ENCODE data around the gene GPR4.
A peak's percentile ranks its signal among the peaks of the same experiment; 100 is the strongest.
"Not testable (repeated sequence)": the region's sequence is repeated elsewhere in the genome, so short reads cannot be mapped to it uniquely, and the experiment has no call there.

Gene GPR4

GRCh38 chr19:45601524-45602374, at the start of gene GPR4:
GPR4 (minus strand) TSS chr19:45602212; CDS start chr19:45591866, 10,346 bp downstream.
- DNase-seq (ENCODE audit: low read depth, low spot score): no peak

DNA sequence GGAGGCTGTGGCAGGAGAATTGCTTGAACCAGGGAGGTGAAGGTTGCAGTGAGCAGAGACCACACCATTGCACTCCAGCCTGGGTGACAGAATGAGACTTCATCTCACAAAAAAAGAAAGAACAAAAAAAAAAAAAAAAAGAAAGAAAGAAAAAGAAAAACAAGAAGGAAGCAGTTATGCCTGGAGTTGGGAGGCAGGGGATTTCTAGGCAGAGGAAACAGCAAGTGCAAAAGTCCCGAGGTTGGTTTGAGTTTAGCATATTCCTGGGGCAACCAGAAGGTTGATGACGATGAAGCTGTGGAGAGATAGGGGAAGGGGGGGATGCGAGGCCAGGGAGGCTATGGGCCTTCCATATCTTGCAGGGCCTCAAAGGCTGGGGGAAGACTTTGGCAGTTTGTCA, 48.7 kb upstream of the GPR4 start:
- no peak for DNase-seq (ENCODE audit: low read depth, low spot score)

GRCh38 chr19:45646345-45646698, 44.3 kb upstream of the GPR4 start:
- DNase-seq (ENCODE audit: low read depth, low spot score): no peak

- peak; percentile 88 for DNase-seq (ENCODE audit: low read depth, low spot score)
These were observed 43.8 kb upstream of the GPR4 start for GRCh38 chr19:45645631-45646344.

DNA sequence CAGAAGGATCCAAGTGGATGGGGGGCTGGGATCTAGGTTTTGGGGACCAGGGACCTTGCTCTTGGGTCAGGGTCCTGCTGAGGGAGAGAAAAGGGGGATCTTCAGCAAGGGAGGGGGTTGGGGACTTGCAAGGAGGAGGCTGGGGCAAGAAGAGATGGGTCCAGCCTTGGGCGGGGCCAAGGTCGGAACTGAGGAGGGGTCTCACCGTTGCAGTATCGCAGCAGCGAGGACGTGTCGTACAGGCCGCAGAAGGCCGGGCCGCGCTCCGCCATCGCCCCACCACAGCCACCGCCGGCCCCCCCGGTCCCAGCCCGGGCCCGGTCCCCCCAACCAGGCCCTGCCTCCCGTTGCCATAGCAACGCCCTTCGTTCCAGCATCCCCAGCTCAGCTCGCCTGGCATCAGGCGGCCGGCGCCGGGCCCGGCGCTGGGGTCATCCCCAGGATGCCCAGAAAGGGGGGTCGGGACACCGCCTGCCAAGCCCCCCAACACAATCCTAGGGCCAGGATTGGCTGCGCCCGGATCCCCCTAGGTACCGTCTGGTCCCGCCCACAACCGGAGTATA, 43.1 kb upstream of the GPR4 start:
- DNase-seq (ENCODE audit: low read depth, low spot score): no peak

DNA sequence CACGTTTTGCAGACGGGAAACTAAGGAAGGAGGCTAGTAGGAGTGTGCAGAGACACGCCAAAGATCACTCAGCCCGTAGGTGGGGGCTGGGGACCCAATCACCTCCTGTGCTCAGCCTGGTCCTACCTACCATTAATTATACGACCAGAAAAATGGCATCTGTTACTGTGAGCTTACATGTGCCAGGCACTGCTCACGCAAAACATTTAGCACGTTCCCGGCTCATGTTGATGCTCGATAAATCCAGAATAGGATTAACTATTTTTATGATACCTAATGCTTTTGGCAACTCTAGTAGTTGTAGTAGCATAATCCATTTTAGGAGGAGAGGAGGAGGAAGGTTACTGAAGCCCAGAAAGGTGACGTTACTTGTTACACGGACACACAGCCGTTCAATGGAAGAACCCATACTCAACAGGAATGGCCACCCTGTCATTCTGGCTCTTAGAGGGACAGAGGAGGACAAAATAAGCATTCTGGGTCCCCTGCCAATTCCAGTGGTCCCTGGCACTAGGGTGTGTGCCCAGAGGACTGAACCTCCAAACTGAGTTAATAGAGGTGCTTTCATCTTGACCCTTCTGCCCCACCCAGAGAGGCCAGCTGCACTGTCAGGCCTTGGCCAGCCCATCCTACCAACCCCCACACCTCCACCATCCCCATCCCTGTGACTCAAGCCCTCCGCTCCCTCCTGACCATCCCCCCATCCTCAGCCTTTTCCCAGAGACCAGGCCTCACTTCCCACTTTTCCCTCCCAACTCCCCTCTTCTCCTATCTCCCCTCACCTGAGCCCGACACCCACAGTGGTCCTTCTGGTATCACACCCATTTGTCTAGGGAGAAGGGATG, 42.1 kb upstream of the GPR4 start:
- no peak for DNase-seq (ENCODE audit: low read depth, low spot score)

GRCh38 chr19:45643024-45643926, 41.3 kb upstream of the GPR4 start:
- DNase-seq (ENCODE audit: low read depth, low spot score): peak; percentile 96

DNA sequence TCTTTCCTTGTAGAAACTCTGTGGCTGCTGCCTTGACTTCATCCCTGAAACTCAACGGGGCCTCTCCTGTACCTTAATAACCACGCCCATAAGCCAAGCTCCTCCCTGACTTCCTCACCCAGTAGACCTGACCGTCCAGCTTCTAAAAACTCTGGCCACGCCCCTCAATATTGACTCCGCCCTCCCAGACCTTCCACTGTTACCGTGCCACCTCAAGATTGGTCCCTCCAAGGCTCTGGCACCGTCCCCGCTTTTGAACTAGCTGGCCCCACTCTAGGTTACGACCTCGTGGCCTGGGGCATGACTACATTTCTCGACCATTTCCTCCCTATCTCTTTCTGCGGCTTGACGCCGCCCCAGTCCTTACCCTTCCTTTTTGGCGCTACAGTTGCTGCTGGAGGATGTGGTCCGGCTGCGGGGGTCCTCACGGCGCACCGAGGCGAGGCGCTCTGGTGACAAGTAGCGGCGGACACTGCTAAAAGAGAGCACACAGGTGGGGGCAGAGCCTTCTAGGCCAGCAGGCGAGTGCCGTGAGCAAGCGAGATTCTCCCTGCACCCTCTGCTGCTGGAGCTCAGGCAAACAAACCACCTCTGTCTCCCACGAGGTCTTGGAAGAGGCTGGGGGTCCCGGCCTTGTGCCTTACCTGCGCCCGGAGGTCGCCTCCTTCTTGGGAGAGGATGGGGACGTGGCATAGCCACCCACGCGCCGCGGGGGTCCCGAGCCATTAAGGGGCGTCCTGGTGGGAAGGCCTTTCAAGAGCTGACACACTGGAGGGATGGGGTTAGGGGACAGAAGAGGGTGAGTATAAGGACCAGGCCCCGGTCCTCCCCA, 39.5 kb upstream of the GPR4 start:
- DNase-seq (ENCODE audit: low read depth, low spot score): peak; percentile 98

GRCh38 chr19:45640849-45641273, 38.8 kb upstream of the GPR4 start:
- peak; percentile 89 for DNase-seq (ENCODE audit: low read depth, low spot score)

DNA sequence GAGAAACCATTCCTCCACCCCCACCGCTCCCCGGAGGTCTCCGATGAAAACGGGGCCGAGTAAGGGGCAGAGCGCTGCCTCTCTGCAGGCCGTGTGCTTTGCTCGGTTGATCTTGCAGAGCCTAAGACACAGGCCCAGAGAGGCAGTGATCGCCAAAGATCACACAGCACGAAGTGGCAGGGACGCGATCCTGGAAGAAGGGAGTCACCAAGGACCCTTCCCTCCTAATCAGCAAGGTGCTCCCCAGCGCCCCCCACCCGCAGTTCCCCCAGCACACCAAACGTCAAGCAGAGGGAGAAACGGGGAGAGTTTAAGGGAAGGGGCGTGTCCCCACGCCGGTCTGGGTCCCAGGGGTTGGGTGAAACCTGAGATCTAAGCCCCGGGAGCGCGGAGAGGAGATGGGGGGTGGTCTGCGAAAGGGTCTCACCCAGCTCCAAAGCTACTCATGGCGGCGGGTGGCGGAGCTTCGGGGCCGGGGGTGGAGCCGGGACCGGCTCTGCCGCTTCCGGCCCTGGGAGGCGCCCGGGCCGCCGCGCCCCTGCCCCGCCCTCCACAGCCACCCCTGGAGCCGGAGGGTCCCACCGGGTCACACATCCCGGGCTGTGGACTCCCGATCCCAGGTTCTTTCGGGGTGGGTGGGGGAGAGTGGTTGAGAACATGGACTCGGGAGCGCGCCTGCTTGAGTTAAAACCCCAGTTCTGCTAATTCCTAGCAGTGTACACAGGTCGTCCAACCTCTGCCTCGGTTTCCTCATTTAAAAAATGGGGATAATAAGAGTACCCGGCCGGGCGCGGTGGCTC, 37.1 kb upstream of the GPR4 start, which contains the start of gene EML2:
TSS of gene EML2 (minus strand) at position 468 of the 800 bp plus-strand sequence. CDS start at position 447, 21 bp downstream.
- DNase-seq (ENCODE audit: low read depth, low spot score): peak; percentile 89

GRCh38 chr19:45637890-45638667, 36.1 kb upstream of the GPR4 start:
- peak; percentile 72 for DNase-seq (ENCODE audit: low read depth, low spot score)

DNA sequence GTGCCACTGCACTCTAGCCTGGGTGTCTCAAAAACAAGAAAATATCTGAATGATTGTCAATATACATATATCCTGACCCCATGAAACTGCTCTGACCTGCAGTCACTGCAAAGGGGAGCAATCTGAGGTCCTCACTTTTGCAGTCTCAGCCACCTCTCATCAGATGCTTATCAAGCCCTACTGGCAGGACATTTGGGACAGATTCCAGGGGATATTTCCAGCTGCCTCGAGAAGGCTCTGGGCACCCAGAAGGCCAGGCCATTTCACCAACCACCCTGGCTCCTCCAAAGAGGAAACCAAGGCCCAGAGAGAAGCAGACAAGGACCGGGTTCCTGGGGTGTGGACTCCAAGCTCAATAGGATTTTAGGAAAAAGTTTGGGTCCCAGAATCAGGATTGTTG, 34.9 kb upstream of the GPR4 start:
- no peak for DNase-seq (ENCODE audit: low read depth, low spot score)

GRCh38 chr19:45636275-45636674, 34.3 kb upstream of the GPR4 start:
- DNase-seq (ENCODE audit: low read depth, low spot score): no peak

DNA sequence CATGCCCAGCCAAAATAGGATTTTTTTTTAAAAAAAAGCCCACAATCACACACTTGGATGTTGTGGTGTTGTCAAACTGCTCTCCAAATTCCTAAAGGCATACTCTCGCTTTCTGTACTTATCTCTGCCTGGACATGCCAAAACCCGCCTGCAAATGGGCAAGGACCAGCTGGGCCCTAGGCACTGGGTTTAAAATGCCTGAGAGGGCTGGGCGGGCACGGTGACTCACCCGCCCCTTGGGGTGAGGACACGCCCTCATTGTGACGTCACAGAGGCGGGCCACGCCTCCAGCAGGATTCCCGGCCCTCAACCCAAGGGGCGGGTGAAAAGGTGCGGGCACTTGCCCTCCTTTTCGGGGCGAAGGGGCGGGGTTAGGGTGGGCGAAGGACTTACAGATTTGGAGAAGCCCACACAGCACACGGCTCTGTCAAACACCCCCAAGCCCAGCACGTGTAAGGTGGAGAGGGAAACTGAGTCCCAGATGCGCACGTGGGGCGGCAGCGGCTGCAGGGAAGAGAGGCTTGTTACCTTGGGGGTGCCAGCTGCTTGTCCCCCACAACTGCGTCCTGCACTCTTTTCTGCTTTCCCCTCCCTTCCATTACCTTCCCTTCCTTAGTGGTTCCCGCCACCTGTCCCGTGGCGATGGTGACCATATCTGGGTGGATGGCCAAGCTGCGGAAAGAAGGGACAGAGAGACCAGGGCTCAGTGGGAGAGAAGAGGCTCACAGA, 30.6 kb upstream of the GPR4 start:
- DNase-seq (ENCODE audit: low read depth, low spot score): peak; percentile 95

GRCh38 chr19:45630463-45630862, 28.5 kb upstream of the GPR4 start:
- DNase-seq (ENCODE audit: low read depth, low spot score): no peak

GRCh38 chr19:45629704-45630103, 27.7 kb upstream of the GPR4 start:
- no peak for DNase-seq (ENCODE audit: low read depth, low spot score)

GRCh38 chr19:45628219-45628618, 26.2 kb upstream of the GPR4 start:
- DNase-seq (ENCODE audit: low read depth, low spot score): not testable (repeated sequence)

All from ELF-1 (cell line).